ENCODE results near the gene KITLG.

DNA sequence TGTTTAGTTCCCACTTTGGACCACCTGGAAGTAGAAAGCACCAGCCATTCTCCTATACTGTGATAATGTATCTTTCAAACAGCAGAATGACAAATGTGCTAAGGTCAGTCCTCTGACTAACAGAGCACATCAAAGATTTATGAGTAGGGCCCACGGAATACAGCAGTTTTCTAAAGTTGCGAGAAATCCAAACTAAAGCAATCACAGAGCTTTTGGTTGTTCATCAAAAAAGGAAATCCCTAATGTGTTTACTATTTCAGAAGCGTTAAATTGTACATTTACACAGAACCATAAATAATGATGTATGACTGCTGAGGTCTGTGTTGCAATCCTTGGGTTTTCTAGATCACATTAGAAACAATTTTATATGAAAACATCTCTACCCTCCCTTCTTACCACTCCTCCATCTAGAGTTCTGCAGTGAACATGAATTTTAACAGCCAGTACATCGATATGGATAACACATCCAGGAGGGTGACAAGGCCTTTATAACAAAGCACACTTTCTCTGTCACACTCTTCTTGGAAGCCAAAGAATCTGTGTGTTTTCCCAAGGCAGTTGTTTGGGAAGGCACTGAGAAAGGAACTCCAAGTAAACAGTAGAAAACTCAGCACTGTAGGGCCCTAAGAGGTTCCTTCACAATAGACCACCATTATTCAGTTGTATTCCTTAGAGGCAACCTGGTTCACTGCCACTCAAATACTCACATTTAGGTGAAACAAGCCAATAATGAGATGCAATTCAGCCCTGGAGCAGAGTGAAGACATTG, 7.3 kb downstream of the KITLG start:
- TF ChIP-seq, protein P1, sequence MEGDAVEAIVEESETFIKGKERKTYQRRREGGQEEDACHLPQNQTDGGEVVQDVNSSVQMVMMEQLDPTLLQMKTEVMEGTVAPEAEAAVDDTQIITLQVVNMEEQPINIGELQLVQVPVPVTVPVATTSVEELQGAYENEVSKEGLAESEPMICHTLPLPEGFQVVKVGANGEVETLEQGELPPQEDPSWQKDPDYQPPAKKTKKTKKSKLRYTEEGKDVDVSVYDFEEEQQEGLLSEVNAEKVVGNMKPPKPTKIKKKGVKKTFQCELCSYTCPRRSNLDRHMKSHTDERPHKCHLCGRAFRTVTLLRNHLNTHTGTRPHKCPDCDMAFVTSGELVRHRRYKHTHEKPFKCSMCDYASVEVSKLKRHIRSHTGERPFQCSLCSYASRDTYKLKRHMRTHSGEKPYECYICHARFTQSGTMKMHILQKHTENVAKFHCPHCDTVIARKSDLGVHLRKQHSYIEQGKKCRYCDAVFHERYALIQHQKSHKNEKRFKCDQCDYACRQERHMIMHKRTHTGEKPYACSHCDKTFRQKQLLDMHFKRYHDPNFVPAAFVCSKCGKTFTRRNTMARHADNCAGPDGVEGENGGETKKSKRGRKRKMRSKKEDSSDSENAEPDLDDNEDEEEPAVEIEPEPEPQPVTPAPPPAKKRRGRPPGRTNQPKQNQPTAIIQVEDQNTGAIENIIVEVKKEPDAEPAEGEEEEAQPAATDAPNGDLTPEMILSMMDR (IDR thresholded peaks at IDR 0.05; ENCODE audit: low read depth, low read length, missing input control), result no peak
- TF ChIP-seq FOXA1 (IDR thresholded peaks at IDR 0.05) (no peak), JUND (IDR thresholded peaks at IDR 0.05) (no peak), GABPA (IDR thresholded peaks at IDR 0.05 in 1 of 2, conservative IDR thresholded peaks at IDR 0.05 in 1 of 2) (no peak), YY1 (IDR thresholded peaks at IDR 0.05) (no peak), NR2F2 (IDR thresholded peaks at IDR 0.05) (no peak), SP1 (IDR thresholded peaks at IDR 0.05) (no peak), ATF3 (IDR thresholded peaks at IDR 0.05) (no peak)
- TF ChIP-seq, protein P2, sequence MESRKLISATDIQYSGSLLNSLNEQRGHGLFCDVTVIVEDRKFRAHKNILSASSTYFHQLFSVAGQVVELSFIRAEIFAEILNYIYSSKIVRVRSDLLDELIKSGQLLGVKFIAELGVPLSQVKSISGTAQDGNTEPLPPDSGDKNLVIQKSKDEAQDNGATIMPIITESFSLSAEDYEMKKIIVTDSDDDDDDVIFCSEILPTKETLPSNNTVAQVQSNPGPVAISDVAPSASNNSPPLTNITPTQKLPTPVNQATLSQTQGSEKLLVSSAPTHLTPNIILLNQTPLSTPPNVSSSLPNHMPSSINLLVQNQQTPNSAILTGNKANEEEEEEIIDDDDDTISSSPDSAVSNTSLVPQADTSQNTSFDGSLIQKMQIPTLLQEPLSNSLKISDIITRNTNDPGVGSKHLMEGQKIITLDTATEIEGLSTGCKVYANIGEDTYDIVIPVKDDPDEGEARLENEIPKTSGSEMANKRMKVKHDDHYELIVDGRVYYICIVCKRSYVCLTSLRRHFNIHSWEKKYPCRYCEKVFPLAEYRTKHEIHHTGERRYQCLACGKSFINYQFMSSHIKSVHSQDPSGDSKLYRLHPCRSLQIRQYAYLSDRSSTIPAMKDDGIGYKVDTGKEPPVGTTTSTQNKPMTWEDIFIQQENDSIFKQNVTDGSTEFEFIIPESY (IDR thresholded peaks at IDR 0.05), result no peak
- TF ChIP-seq, protein P3, sequence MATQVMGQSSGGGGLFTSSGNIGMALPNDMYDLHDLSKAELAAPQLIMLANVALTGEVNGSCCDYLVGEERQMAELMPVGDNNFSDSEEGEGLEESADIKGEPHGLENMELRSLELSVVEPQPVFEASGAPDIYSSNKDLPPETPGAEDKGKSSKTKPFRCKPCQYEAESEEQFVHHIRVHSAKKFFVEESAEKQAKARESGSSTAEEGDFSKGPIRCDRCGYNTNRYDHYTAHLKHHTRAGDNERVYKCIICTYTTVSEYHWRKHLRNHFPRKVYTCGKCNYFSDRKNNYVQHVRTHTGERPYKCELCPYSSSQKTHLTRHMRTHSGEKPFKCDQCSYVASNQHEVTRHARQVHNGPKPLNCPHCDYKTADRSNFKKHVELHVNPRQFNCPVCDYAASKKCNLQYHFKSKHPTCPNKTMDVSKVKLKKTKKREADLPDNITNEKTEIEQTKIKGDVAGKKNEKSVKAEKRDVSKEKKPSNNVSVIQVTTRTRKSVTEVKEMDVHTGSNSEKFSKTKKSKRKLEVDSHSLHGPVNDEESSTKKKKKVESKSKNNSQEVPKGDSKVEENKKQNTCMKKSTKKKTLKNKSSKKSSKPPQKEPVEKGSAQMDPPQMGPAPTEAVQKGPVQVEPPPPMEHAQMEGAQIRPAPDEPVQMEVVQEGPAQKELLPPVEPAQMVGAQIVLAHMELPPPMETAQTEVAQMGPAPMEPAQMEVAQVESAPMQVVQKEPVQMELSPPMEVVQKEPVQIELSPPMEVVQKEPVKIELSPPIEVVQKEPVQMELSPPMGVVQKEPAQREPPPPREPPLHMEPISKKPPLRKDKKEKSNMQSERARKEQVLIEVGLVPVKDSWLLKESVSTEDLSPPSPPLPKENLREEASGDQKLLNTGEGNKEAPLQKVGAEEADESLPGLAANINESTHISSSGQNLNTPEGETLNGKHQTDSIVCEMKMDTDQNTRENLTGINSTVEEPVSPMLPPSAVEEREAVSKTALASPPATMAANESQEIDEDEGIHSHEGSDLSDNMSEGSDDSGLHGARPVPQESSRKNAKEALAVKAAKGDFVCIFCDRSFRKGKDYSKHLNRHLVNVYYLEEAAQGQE (IDR thresholded peaks at IDR 0.05), result no peak
